ENCODE measurements around the gene SCGB1C2.
"Not testable (repeated sequence)": the region's sequence is repeated elsewhere in the genome, so short reads cannot be mapped to it uniquely, and the experiment has no call there.

GRCh38 chr17:118339-118917, 18.9 kb upstream of the SCGB1C2 start:
- peak in 1 of 3 experiments; percentile 39 for TF ChIP-seq CTCF (optimal IDR thresholded peaks at IDR 0.05 in 1 of 3, IDR thresholded peaks at IDR 0.05 in 1 of 3, conservative IDR thresholded peaks at IDR 0.05 in 1 of 3; ENCODE audit: extremely low read depth in 1 of 3, insufficient read depth in 2 of 3, low read length in 3 of 3)
- not testable (repeated sequence) for TF ChIP-seq EZH2 (IDR thresholded peaks at IDR 0.05; ENCODE audit: low read length)

All from keratinocyte (primary cell).